Renal cortical epithelial cell (primary cell): ENCODE data around the gene ELN. TPM values are rescaled to one million over a fixed set of nuclear protein-coding genes. Genes with fewer than 3 reads are reported as not detected.

Experiments used
- DNase-seq: peaks from one replicate; pipeline ENCODE4 v3.0.0-alpha.2; 2011; ENCODE audit warnings: low read depth
- total RNA-seq: library from RNA; depleted of rRNA; stranded (reverse); fragments of >200 nt; gene quantifications from 2 replicates; pipeline ENCODE4 v1.2.3, GENCODE V29; 2014

The ELN gene
- total RNA-seq, 1 donor from 2014 or later = 0.15 TPM

DNA sequence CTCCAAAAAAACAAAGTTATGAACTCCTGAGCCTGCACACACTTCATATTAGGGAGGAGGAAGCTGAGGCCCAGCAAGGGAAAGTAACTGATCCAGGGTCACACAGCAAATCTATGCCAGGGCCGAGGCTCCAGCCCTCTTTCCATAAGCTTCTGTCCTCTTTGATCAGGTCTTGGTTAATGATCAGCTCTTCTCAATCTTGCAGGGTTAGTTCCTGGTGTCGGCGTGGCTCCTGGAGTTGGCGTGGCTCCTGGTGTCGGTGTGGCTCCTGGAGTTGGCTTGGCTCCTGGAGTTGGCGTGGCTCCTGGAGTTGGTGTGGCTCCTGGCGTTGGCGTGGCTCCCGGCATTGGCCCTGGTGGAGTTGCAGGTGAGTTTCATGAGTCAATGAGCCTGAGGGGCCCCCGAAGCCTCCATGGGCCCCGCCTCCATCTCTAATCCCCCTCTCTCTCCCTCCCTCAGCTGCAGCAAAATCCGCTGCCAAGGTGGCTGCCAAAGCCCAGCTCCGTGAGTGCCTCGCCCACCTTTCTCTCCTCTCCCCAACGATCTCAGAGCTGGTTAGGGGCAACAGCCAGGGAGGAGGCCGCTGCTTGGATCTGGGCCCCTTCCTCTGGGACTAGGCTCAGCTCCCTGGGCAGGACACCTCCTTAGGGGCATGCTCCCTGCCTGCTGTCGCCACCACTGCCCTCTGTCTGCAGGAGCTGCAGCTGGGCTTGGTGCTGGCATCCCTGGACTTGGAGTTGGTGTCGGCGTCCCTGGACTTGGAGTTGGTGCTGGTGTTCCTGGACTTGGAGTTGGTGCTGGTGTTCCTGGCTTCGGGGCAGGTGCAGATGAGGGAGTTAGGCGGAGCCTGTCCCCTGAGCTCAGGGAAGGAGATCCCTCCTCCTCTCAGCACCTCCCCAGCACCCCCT, 32.0 kb downstream of the ELN start:
- DNase-seq = peak; percentile 72

- peak; percentile 90 for DNase-seq
Observed at GRCh38 chr7:74061840-74062539, 34.0 kb downstream of the ELN start.

DNA sequence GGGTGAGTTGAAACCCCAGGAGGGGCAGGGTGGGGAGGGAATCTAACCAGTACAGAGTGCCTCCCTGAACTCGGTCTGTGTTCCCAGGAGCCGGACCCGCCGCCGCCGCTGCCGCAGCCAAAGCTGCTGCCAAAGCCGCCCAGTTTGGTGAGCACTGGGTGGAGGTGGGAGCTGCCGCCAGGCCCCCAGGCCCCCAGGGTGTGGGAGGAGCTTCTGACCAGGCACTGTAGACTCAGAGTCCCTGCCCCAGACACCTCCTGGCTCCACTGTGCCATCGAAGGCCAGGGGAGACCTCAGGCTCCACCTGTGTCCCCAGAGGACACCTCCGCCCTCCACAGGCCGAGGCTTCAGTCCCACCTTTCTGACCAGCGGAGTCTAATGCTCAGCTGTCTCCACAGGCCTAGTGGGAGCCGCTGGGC, 35.3 kb downstream of the ELN start:
- no peak for DNase-seq

DNA sequence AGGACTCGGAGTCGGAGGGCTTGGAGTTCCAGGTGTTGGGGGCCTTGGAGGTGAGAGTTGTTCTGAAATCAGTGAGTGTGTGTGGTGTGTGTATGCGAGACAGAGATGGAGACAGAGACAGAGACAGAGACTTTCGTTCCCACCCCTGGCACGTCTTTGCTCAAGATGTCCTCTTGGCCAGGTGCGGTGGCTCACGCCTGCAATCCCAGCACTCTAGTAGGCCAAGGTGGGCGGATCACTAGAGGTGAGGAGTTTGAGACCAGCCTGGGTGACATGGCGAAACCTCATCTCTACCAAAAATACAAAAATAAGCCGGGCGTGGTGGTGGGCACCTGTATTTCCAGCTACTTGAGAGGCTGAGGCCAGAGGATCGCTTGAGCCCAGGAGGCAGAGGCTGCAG, 35.7 kb downstream of the ELN start:
- no peak for DNase-seq

DNA sequence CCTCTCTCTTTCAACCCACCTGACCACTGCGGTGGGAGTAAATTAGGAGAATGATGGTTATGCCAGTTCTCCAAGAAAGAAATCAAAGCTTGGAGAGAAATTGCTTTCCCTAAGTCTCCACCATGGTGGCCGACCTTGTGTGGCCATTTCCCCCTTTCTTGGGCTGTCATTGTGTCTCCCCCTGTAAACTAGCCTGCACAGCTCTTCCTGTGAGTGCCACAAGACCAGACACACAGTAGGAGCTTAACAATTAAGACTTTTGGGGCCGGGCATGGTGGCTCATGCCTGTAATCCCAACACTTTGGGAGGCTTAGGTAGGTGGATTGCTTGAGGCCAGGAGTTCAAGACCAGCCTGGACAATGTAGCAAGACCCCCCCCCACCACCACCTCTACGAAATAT, 36.7 kb downstream of the ELN start:
- DNase-seq = no peak

DNA sequence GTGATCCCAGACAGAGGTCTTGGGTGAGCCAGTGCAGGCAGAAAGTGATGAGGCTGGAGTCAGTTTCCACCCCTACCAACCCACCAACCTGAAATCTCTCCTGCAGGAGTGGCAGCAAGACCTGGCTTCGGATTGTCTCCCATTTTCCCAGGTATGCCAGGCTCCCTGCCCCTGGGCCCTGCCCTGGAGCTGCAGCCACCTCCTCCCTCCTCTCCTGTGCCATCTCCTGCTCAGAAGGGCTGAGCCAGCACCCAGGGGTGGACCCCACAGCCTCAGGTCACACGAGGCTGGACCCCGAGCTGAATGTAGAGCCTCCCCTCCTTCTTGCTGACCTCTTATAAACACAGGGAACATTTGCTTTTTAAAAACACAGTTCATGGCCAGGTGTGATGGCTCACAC, 38.7 kb downstream of the ELN start:
- no peak for DNase-seq

DNA sequence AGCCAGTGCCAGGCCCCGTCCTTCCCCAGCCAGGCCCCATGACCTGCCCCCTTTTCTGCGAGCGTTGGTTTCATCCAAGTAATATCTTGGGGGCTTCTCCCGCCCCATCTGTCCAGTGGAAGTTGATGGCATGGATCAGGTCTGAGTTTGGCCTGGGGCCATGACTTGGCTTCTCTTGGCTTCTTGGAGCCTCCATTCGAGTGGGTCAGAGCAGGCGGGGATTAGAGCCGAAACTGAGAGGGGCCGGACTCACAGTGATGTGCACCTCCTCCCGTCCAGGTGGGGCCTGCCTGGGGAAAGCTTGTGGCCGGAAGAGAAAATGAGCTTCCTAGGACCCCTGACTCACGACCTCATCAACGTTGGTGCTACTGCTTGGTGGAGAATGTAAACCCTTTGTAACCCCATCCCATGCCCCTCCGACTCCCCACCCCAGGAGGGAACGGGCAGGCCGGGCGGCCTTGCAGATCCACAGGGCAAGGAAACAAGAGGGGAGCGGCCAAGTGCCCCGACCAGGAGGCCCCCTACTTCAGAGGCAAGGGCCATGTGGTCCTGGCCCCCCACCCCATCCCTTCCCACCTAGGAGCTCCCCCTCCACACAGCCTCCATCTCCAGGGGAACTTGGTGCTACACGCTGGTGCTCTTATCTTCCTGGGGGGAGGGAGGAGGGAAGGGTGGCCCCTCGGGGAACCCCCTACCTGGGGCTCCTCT, 40.6 kb downstream of the ELN start:
- no peak for DNase-seq

- DNase-seq = no peak
Observed at GRCh38 chr7:74069086-74069541, 41.1 kb downstream of the ELN start.

- no peak for DNase-seq
Observed at GRCh38 chr7:74069790-74070618, 42.0 kb downstream of the ELN start.

- no peak for DNase-seq
Observed at GRCh38 chr7:74070619-74070921, 42.6 kb downstream of the ELN start.

DNA sequence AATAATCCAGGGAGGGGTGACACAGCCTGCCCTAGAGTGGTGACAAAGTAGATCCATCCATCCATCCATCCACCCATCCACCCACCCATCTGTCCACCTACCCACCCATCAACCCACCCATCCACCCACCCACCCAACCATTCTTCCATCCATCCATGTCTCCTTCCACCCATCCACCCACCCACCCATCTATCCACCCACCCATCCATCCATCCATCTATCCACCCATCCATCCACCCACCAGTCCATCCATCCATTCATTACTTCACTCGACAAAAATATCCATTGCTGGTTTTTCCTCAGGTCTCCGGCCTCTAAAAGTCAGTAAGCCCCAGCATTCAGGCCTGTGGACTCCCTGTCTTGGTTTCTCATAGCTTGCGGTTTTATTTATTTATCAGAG, 43.1 kb downstream of the ELN start:
- DNase-seq = no peak

DNA sequence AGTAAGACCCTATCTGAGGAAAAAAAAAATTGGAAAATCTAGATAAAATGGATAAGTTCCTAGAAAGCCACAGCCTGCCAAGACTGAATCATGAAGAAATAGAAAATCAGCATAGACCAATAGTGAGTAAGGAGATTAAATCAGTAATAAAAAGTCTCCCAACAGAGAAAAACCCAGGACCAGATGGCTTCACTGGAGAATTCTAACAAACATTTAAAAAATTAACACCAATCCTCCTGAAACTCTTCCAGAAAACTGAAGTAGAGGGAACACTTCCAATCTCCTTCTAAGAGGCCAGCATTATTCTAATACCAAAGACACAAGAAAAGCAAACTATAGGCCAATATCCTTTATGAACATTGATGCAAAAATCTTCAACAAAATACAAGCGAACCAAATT, 46.8 kb downstream of the ELN start:
- DNase-seq = no peak

GRCh38 chr7:74078461-74078860, 50.5 kb downstream of the ELN start:
- no peak for DNase-seq

DNA sequence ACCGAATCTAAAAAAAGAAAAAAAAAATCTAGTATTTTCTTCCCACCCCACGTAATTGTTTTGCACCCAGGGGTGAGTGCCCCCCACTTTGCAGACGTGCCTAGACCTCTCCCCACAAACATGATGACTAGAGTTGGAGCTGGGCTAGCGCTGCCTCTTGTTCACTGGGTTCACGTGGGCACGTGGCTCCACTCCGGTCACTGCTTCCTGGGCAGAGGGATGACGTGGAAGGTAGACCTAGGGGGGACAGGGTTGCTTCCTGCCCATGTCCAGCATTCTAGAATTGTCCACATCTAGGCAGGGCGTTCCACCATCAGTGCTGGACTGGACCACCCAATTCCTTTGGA, 54.8 kb downstream of the ELN start:
- DNase-seq = no peak

DNA sequence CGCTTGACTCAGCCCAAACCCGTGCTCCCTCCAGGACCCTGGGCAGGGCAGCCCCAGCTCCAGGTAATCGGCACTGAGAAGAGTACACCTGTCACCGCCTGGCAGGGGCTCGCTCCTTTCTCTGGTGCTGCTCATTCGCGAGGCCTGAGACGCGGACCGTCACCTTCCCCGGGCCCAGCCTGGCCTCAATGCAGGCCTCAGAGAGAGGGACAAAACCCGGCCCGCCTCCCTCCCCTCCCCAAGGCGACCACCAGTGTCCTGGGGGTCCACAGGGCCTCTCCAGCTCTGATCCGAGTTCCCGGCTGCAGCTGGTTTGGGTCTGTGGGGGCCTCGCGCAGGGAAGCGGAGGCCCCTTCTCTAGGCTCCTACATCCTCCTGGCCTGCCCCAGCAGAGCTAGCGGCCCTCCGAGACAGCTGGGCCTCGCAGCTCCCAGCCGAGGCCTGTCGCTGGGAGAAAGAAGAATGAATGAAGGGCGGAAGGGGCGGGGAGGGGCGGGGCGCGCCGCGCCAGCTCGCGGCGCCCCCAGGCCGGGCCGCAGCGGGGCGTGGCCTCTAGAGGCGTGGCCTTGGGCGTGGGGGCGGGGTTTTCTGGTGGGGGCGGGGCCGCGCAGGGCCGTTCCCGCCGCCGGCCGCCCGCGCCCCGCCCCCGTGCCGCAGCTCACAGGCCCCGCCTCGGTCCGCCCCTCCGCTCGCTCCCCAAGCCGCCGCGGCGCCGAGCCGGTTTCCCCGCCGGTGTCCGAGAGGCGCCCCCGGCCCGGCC, 55.3 kb downstream of the ELN start, which contains the start of gene LIMK1:
Gene LIMK1, plus strand, starts transcription at position 688 of the 760 bp plus-strand sequence. CDS start 187 bp downstream, outside the sequence.
- no peak for DNase-seq

DNA sequence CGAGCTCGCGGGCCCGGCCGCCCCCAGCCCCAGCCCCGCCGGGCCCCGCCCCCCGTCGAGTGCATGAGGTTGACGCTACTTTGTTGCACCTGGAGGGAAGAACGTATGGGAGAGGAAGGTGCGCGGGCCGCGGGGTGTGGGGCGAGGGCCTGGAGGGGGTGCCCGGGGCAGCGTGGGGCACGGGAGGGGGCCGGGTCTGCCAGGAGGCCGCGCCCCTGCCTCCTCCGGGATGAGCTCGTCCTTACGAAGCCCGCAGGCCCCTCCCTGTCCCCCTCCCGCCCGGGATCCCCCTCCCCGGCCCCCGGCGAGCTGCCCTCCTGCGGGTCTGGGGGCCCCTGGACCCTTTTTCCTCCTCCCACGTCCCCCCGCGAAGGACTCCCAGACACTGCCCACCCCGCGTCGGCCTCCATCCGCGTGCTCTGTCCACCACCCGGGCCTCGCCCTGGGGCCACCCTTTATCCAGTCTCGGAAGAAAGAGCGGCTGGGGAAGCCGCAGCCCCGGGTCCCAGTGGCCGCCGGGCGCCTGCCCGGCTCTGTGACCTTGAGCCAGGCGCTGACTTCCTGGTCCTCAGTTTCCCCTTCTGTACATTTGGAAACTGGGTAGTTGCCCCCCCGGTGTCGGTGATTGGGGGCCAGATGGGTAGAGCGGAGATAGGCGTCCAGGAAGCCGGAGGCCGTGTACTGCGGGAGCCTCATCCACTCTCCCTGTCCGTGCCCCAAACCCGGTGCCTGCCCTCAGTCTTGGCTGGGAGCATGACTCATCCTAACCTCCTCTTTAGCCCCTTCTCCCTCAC, 56.2 kb downstream of the ELN start:
- peak; percentile 43 for DNase-seq

GRCh38 chr7:74084722-74085578, 57.0 kb downstream of the ELN start:
- no peak for DNase-seq

DNA sequence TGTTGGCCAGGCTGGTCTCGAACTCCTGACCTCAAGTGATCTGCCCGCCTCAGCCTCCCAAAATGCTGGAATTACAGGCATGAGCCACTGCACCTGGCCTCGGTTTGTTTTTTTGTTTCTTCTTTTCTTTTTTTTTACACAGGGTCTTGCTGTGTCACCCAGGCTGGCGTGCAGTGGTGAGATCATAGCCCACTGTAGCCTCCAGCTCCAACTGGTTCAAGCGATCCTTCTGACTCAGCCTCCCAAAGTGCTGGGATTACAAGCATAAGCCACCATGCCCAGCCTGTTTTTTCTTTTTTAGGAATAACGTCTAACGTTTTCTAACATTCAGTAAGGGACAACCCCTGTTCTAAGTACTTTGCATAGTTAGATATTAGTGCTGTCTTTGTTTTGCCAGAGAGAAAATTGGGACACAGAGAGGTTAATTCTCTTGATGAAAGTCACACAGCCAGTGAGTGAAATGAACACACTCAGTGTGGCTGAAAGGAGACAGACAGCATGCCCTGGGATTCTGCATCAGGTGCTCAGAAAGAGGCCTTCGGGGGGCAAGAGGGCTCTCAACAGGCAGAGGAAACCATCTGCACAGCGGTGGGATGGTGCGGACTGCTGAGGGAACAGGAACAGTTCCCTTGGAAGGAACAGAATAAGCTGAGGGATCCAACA, 59.9 kb downstream of the ELN start:
- DNase-seq = no peak
